IMR-90 (cell line): ENCODE results near the gene ASRGL1. TPM values are rescaled to one million over a fixed set of nuclear protein-coding genes. Genes with fewer than 3 reads are reported as not detected.

ENCODE experiments used
- ATAC-seq: fragments of 200-7000 bp; cut with Tn5 transposase; 2 replicates; pipeline ENCODE4 v1.9.1; 2020; ENCODE audit warnings: low read depth, mild to moderate bottlenecking, moderate library complexity
- BruUV-seq: library from RNA; stranded (reverse); fragments of 400-500 nt; replicated peaks from 2 replicates; lab custom pipeline; 2021; lab: Mats Ljungman, UMichigan
- CTCF ChIA-PET: fragments of 300-600 bp; formaldehyde crosslinking; extraction: SDS; loops from one replicate; lab custom pipeline; 2021; ENCODE audit warnings: antibody characterized with exemption; lab: Yijun Ruan, JAX
- POLR2A ChIA-PET: fragments of 300-600 bp; sonication (Branson Sonifier 250); formaldehyde crosslinking; loops from one replicate; lab custom pipeline; 2022; ENCODE audit warnings: antibody characterized with exemption; ENCODE audit not compliant: unreplicated experiment; lab: Charles Lee
- DNase-seq: peaks from one replicate; pipeline ENCODE4 v3.0.0; 2013
- H2AFZ ChIP-seq: replicated peaks from 2 replicates; pipeline ENCODE3; 2013; ENCODE audit warnings: low read length, mild to moderate bottlenecking; ENCODE audit not compliant: poor library complexity
- H2AK5ac ChIP-seq: 2 replicates; pipeline ENCODE4 v1.6.1; 2013; ENCODE audit warnings: low read depth, low read length, inconsistent platforms
- H2AK9ac ChIP-seq: replicated peaks from 2 replicates; pipeline ENCODE3; 2013; ENCODE audit warnings: mild to moderate bottlenecking, low read depth, low read length, moderate library complexity; ENCODE audit not compliant: poor library complexity
- H2BK120ac ChIP-seq: 2 replicates; pipeline ENCODE4 v1.6.1; 2013; ENCODE audit warnings: low read depth, low read length, inconsistent platforms
- H2BK15ac ChIP-seq: 3 replicates; pipeline ENCODE4 v1.6.1; 2013; ENCODE audit warnings: low read depth, low read length, inconsistent platforms
- H2BK20ac ChIP-seq: 2 replicates; pipeline ENCODE4 v1.6.1; 2013; ENCODE audit warnings: low read depth, mild to moderate bottlenecking, inconsistent platforms, low read length, moderate library complexity
- H2BK5ac ChIP-seq: 2 replicates; pipeline ENCODE4 v1.6.1; 2013; ENCODE audit warnings: mild to moderate bottlenecking, low read depth, low read length, inconsistent platforms; ENCODE audit not compliant: poor library complexity, severe bottlenecking
- H3K14ac ChIP-seq: replicated peaks from 2 replicates; pipeline ENCODE4 v1.6.1; 2013; ENCODE audit warnings: low read depth, low read length, inconsistent platforms
- H3K18ac ChIP-seq: 2 replicates; pipeline ENCODE4 v1.6.1; 2013; ENCODE audit warnings: low read depth, low read length, control low read depth
- H3K23ac ChIP-seq: 2 replicates; pipeline ENCODE4 v1.6.1; 2013; ENCODE audit warnings: low read depth, low read length, inconsistent platforms
- H3K27ac ChIP-seq: 2 replicates; pipeline ENCODE4 v1.5.1; 2013; ENCODE audit warnings: mild to moderate bottlenecking, control low read depth, low read length; ENCODE audit not compliant: insufficient read depth
- H3K27me3 ChIP-seq: 2 replicates; pipeline ENCODE4 v1.6.1; 2013; ENCODE audit warnings: low read length; ENCODE audit not compliant: control insufficient read depth, insufficient read depth
- H3K36me3 ChIP-seq: 2 replicates; pipeline ENCODE4 v1.6.1; 2013; ENCODE audit warnings: low read length, mixed read lengths; ENCODE audit not compliant: control insufficient read depth, insufficient read depth
- H3K4ac ChIP-seq: 2 replicates; pipeline ENCODE4 v1.6.1; 2013; ENCODE audit warnings: low read depth, low read length, inconsistent platforms
- H3K4me1 ChIP-seq: 2 replicates; pipeline ENCODE4 v1.6.1; 2013; ENCODE audit warnings: low read length, mixed read lengths; ENCODE audit not compliant: control insufficient read depth, insufficient read depth
- H3K4me2 ChIP-seq: 2 replicates; pipeline ENCODE4 v1.6.1; 2013; ENCODE audit warnings: low read depth, mild to moderate bottlenecking, control low read depth, low read length, moderate library complexity
- H3K4me3 ChIP-seq: 2 replicates; pipeline ENCODE4 v1.5.1; 2013; ENCODE audit warnings: low read depth, mild to moderate bottlenecking, control low read depth, low read length, moderate library complexity; ENCODE audit not compliant: insufficient read depth
- H3K56ac ChIP-seq: 2 replicates; pipeline ENCODE4 v1.6.1; 2013; ENCODE audit warnings: low read length, inconsistent platforms; ENCODE audit not compliant: insufficient read depth; ENCODE audit errors: extremely low read depth
- H3K79me1 ChIP-seq, 2 experiments: 2 replicates each; pipeline ENCODE4 v1.6.1; 2013; ENCODE audit warnings: low read length in 2 of 2, inconsistent platforms in 1 of 2, low read depth in 1 of 2
- H3K9ac ChIP-seq: 2 replicates; pipeline ENCODE4 v1.6.1; 2013; ENCODE audit warnings: low read depth, low read length, control low read depth
- H3K9me1 ChIP-seq: 2 replicates; pipeline ENCODE4 v1.6.1; 2013; ENCODE audit warnings: low read length, inconsistent platforms; ENCODE audit not compliant: insufficient read depth
- H3K9me3 ChIP-seq: 2 replicates; pipeline ENCODE4 v1.6.1; 2013; ENCODE audit warnings: low read length; ENCODE audit not compliant: control insufficient read depth, insufficient read depth
- H4K20me1 ChIP-seq: 2 replicates; pipeline ENCODE4 v1.6.1; 2013; ENCODE audit warnings: low read length, inconsistent platforms; ENCODE audit not compliant: insufficient read depth
- H4K5ac ChIP-seq: 2 replicates; pipeline ENCODE4 v1.6.1; 2013; ENCODE audit warnings: mild to moderate bottlenecking, low read depth, low read length, control low read depth
- H4K8ac ChIP-seq, 2 experiments: 2 replicates each; pipeline ENCODE4 v1.6.1; 2013; ENCODE audit warnings: low read depth in 2 of 2, low read length in 2 of 2, control low read depth in 1 of 2, inconsistent platforms in 1 of 2
- H4K91ac ChIP-seq: 2 replicates; pipeline ENCODE4 v1.6.1; 2013; ENCODE audit warnings: low read depth, low read length, inconsistent platforms; ENCODE audit not compliant: insufficient read depth
- FOS ChIP-seq: fragments of 150-350 bp; IDR thresholded peaks from 2 replicates; pipeline ENCODE4 v1.6.1; 2016; ENCODE audit warnings: low read depth, low read length
- WGBS, 2 experiments: methylation state at CpG; one replicate each; pipeline versions ENCODE4 v1.1.5 to v1.1.7; 2013; ENCODE audit warnings: missing lambda C conversion rate in 2 of 2; ENCODE audit not compliant: insufficient read length in 1 of 2; ENCODE audit errors: extremely low coverage in 2 of 2; 5-methylcytosine and 5-hydroxymethylcytosine counted together
- dilution Hi-C: fragments of 300-500 bp; cut with HindIII; formaldehyde crosslinking; loops from one replicate; pipeline ENCODE4 v1.14.3; 2018; ENCODE audit warnings: low sequenced_read_pairs; ENCODE audit not compliant: unreplicated experiment
- in situ Hi-C: fragments of 300-500 bp; cut with MboI; formaldehyde crosslinking; loops from 3 replicates; pipeline ENCODE4 v1.14.3; 2019; ENCODE audit warnings: low sequenced_read_pairs, inconsistent platforms, mixed read lengths
- intact Hi-C: fragments of 100-400 bp; cut with micrococcal nuclease; formaldehyde crosslinking; loops from 2 replicates; pipeline ENCODE4 v1.10.0; 2022
- polyA plus RNA-seq, 3 experiments: library from polyadenylated mRNA; depleted of rRNA; stranded (reverse); fragments of >200 nt; gene quantifications; 2 replicates each; pipeline ENCODE4 v1.2.3, GENCODE V29; 2012; ENCODE audit warnings: low replicate concordance in 1 of 3
- total RNA-seq: library from RNA; depleted of rRNA; stranded (reverse); fragments of >200 nt; gene quantifications from 2 replicates; pipeline ENCODE4 v1.2.3, GENCODE V29; 2012
- TF ChIP-seq, protein P1 (sequence below): fragments of 150-350 bp; IDR thresholded peaks from 2 replicates; pipeline ENCODE4 v1.6.1; 2017; ENCODE audit warnings: mild to moderate bottlenecking, antibody characterized with exemption, low read length, low read depth

The ASRGL1 gene
- total and polyA plus RNA-seq, 2 of the 4 experiments (the other 2 are of a cell fraction), result 0.72 TPM; not detected in 1

DNA sequence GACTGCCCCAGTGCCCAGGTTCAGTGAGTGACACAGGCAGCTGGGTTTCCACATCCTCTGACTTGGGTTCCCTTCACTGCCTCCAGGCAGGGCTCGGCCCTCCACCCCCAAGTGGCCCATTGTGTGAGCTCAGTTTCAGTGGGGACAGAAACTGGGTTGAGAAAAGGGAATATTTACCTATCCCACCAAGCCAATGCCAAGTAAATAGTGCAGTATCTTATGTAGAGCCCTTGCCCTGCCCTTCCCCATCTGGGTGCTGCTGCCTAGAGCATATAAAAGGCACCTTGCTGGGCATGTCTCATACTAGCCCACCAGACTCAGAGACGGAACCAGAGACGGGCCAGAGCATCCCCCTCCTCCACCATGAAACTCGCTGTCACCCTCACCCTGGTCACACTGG lies 81.5 kb downstream of the ASRGL1 start, which contains the start of gene SCGB1A1:
TSS of gene SCGB1A1 (plus strand) at position 301 of the 400 bp plus-strand sequence. CDS start at position 364, 63 bp downstream.
- 0 out of 2 replicates have a peak within 1 kb of the TSS, but pooled peaks have one; percentile 14 for H4K5ac ChIP-seq
- H3K9me1 ChIP-seq, result no peaks in the 10 kb centered on the region
- H4K8ac ChIP-seq, result no peak within 1 kb of the TSS
- H3K14ac ChIP-seq, result no peak within 1 kb of the TSS
- no peak within 1 kb of the TSS for H4K91ac ChIP-seq
- no peak within 1 kb of the TSS for H3K56ac ChIP-seq
- H3K27ac ChIP-seq, result peak within 1 kb of the TSS; percentile 51; the same call in 1 of the 2 replicates
- no peaks in the 10 kb centered on the region for H4K20me1 ChIP-seq
- 0 out of 2 replicates have a peak within 1 kb of the TSS, but pooled peaks have one; percentile 17 for H2BK20ac ChIP-seq
- peak within 1 kb of the TSS; percentile 23; the same call in 2 of the 3 replicates for H2BK15ac ChIP-seq
- H3K79me1 ChIP-seq, result no peaks in the 10 kb centered on the region; a peak in 1 of 4 replicates
- in situ Hi-C loops (no loop called here), dilution Hi-C loops (no loop called here), intact Hi-C loops (no loop called here)
- H3K4me2 ChIP-seq, result peak within 1 kb of the TSS; percentile 86
- H3K4ac ChIP-seq, result no peak within 1 kb of the TSS
- peak within 1 kb of the TSS; percentile 3 for H2BK5ac ChIP-seq
- no peaks in the 10 kb centered on the region for H3K27me3 ChIP-seq
- no peaks in the 10 kb centered on the region for H3K9me3 ChIP-seq
- ChIA-PET CTCF (interaction anchor here (1.6 to 2.2 kb wide), 2 partner anchors 24 to 124 kb away, joined by 5 to 7 read pairs; no protein-coding TSS in a partner anchor), POLR2A (no interaction called here)
- H2BK120ac ChIP-seq, result peak within 1 kb of the TSS; percentile 23; the same call in 1 of the 2 replicates
- no peak for ATAC-seq
- H2AK5ac ChIP-seq, result no peak within 1 kb of the TSS
- WGBS, 2 experiments, result 100% methylated on average over 3 of the region's 4 CpGs; no CpG with 5 or more reads in 1 of the 2 experiments
- DNase-seq, result no peak
- no peaks in the 10 kb centered on the region for H3K36me3 ChIP-seq
- BruUV-seq, result no TSS peak
- peak within 1 kb of the TSS; percentile 34 for H3K18ac ChIP-seq
- H2AK9ac ChIP-seq, result no peak within 1 kb of the TSS
- no peak within 1 kb of the TSS for H3K4me3 ChIP-seq
- H2AFZ ChIP-seq, result no peak within 1 kb of the TSS
- TF ChIP-seq, protein P1, sequence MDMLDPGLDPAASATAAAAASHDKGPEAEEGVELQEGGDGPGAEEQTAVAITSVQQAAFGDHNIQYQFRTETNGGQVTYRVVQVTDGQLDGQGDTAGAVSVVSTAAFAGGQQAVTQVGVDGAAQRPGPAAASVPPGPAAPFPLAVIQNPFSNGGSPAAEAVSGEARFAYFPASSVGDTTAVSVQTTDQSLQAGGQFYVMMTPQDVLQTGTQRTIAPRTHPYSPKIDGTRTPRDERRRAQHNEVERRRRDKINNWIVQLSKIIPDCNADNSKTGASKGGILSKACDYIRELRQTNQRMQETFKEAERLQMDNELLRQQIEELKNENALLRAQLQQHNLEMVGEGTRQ, result no peak
- no peak for TF ChIP-seq FOS
- H3K9ac ChIP-seq, result no peak within 1 kb of the TSS
- H3K4me1 ChIP-seq, result peaks cover 7% of the 10 kb centered on the region
- no peak within 1 kb of the TSS for H3K23ac ChIP-seq
